ENCODE results near the gene P2RY6.

DNA sequence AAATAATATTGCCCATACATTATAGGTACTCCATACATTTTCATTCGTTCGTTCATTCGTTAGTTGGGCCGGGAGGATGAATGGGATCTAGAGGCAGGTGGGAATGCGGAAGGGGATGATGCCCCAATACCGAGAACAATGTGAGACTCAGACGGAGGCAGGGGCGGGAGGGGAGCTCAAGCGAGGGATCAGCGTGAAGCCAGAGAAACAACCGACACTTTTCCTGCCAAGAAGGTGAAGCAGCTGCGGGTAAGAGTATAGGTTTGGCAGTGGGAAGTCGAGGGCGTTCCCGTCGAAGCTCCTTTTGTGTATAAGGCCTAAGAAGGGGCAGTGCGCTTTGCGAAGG lies 34.8 kb downstream of the P2RY6 start:
- TF ChIP-seq, protein P1, sequence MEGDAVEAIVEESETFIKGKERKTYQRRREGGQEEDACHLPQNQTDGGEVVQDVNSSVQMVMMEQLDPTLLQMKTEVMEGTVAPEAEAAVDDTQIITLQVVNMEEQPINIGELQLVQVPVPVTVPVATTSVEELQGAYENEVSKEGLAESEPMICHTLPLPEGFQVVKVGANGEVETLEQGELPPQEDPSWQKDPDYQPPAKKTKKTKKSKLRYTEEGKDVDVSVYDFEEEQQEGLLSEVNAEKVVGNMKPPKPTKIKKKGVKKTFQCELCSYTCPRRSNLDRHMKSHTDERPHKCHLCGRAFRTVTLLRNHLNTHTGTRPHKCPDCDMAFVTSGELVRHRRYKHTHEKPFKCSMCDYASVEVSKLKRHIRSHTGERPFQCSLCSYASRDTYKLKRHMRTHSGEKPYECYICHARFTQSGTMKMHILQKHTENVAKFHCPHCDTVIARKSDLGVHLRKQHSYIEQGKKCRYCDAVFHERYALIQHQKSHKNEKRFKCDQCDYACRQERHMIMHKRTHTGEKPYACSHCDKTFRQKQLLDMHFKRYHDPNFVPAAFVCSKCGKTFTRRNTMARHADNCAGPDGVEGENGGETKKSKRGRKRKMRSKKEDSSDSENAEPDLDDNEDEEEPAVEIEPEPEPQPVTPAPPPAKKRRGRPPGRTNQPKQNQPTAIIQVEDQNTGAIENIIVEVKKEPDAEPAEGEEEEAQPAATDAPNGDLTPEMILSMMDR (IDR thresholded peaks at IDR 0.05), result no peak
- no peak for TF ChIP-seq POLR2A (IDR thresholded peaks at IDR 0.05)

Measured in thyroid gland (tissue), 4 donors.